A673 (cell line): ENCODE results near the gene OR1L1. TPM values are rescaled to one million over a fixed set of nuclear protein-coding genes. Genes with fewer than 3 reads are reported as not detected.

Source experiments
- BruUV-seq: library from RNA; stranded (reverse); fragments of 400-500 nt; replicated peaks from 2 replicates; lab custom pipeline; 2021; lab: Mats Ljungman, UMichigan
- CTCF ChIA-PET: fragments of 300-600 bp; sonication (Branson Sonifier 250); formaldehyde crosslinking; loops from one replicate; lab custom pipeline; 2022; ENCODE audit warnings: antibody characterized with exemption; lab: Charles Lee
- POLR2A ChIA-PET: fragments of 300-600 bp; sonication (Branson Sonifier 250); formaldehyde crosslinking; loops from one replicate; lab custom pipeline; 2022; ENCODE audit warnings: antibody characterized with exemption; ENCODE audit not compliant: low non-redundant PET; lab: Charles Lee
- DNase-seq: peaks from one replicate; pipeline ENCODE4 v3.0.0-alpha.2; 2015; ENCODE audit warnings: low spot score
- H3K27ac ChIP-seq: fragments of 200-600 bp; sonication (generic); 2 replicates; pipeline ENCODE4 v1.5.1; 2016; ENCODE audit warnings: mixed run types, low read depth, mild to moderate bottlenecking, mixed read lengths, antibody characterized with exemption, low read length; ENCODE audit not compliant: poor library complexity, severe bottlenecking
- H3K27me3 ChIP-seq: fragments of 200-600 bp; sonication (generic); replicated peaks from 2 replicates; pipeline ENCODE4 v1.6.1; 2017; ENCODE audit warnings: mixed run types, low read depth, mild to moderate bottlenecking, mixed read lengths, antibody characterized with exemption, low read length; ENCODE audit not compliant: insufficient read depth, poor library complexity
- H3K36me3 ChIP-seq: fragments of 200-600 bp; sonication (generic); 2 replicates; pipeline ENCODE4 v1.6.1; 2016; ENCODE audit warnings: mixed run types, mild to moderate bottlenecking, mixed read lengths, antibody characterized with exemption, low read length; ENCODE audit not compliant: insufficient read depth, poor library complexity, severe bottlenecking
- H3K4me1 ChIP-seq: fragments of 200-600 bp; sonication (generic); 2 replicates; pipeline ENCODE4 v1.6.1; 2017; ENCODE audit warnings: mixed run types, mild to moderate bottlenecking, mixed read lengths, antibody characterized with exemption, low read length; ENCODE audit not compliant: insufficient read depth, poor library complexity, severe bottlenecking
- H3K4me3 ChIP-seq: fragments of 200-600 bp; sonication (generic); 2 replicates; pipeline ENCODE4 v1.5.1; 2016; ENCODE audit warnings: low read depth, mixed run types, mild to moderate bottlenecking, mixed read lengths, low read length; ENCODE audit not compliant: poor library complexity, severe bottlenecking
- H3K9me3 ChIP-seq: fragments of 200-600 bp; sonication (generic); 2 replicates; pipeline ENCODE4 v1.6.1; 2016; ENCODE audit warnings: mixed run types, low read depth, mild to moderate bottlenecking, mixed read lengths, antibody characterized with exemption, low read length; ENCODE audit not compliant: poor library complexity, severe bottlenecking
- EZH2 ChIP-seq: fragments of 200-600 bp; sonication (generic); IDR thresholded peaks from 2 replicates; pipeline ENCODE4 v1.6.1; 2017; ENCODE audit warnings: borderline replicate concordance, low read depth, mild to moderate bottlenecking, mixed read lengths, antibody characterized with exemption, low read length; ENCODE audit not compliant: poor library complexity, severe bottlenecking
- intact Hi-C: fragments of 100-400 bp; cut with micrococcal nuclease; formaldehyde crosslinking; loops from one replicate; pipeline ENCODE4 v1.10.0; 2022; ENCODE audit not compliant: unreplicated experiment
- total RNA-seq: library from RNA; stranded (reverse); gene quantifications from 2 replicates; pipeline ENCODE4 v1.2.3, GENCODE V29; 2021
- TF ChIP-seq, protein P1 (sequence below): fragments of 300-800, 200-600 bp; sonication (generic); conservative IDR thresholded peaks from 2 replicates; pipeline ENCODE4 v1.5.1; 2017; ENCODE audit warnings: low read depth, mild to moderate bottlenecking, antibody characterized with exemption, low read length, moderate library complexity, mixed read lengths

Gene OR1L1
- total RNA-seq, 1 experiment from 2014 or later, result not detected

- TF ChIP-seq, protein P1, sequence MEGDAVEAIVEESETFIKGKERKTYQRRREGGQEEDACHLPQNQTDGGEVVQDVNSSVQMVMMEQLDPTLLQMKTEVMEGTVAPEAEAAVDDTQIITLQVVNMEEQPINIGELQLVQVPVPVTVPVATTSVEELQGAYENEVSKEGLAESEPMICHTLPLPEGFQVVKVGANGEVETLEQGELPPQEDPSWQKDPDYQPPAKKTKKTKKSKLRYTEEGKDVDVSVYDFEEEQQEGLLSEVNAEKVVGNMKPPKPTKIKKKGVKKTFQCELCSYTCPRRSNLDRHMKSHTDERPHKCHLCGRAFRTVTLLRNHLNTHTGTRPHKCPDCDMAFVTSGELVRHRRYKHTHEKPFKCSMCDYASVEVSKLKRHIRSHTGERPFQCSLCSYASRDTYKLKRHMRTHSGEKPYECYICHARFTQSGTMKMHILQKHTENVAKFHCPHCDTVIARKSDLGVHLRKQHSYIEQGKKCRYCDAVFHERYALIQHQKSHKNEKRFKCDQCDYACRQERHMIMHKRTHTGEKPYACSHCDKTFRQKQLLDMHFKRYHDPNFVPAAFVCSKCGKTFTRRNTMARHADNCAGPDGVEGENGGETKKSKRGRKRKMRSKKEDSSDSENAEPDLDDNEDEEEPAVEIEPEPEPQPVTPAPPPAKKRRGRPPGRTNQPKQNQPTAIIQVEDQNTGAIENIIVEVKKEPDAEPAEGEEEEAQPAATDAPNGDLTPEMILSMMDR, result no peak
- no peak for TF ChIP-seq EZH2
- ChIA-PET CTCF (no interaction called here), POLR2A (no interaction called here)
- Histone ChIP-seq H3K4me3 (no peak overlapping the region), H3K4me1 (no peaks in the 10 kb centered on the region), H3K9me3 (no peaks in the 10 kb centered on the region), H3K36me3 (no peaks in the 10 kb centered on the region), H3K27me3 (peaks cover 45% of the 10 kb centered on the region), H3K27ac (no peak overlapping the region)
- intact Hi-C loops, result no loop called here
- no peak for DNase-seq
- no TSS peak for BruUV-seq
Observed at GRCh38 chr9:122672481-122672880, 11.0 kb downstream of the OR1L1 start.

DNA sequence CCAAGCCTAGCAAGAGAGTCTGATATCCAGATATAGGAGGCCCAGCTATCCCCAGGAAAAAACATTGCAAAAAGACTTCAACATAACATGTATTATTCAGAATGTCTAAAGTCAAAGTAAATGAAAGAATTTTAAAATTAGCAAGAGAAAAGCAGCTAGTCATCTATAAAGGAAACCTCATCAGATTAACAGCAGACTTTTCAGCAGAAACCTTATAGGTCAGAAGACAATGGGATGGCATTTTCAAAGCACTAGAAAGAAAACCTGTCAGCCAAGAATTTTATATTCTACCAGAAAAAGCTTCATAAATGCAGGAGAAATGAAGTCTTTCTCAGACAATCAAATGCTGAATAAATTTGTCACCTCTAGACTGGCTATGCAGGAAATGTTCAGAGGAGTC lies 23.3 kb downstream of the OR1L1 start:
- TF ChIP-seq, protein P1, result no peak
- TF ChIP-seq EZH2, result no peak
- peaks cover 8% of the 10 kb centered on the region for H3K9me3 ChIP-seq
- H3K27ac ChIP-seq, result no peak overlapping the region
- H3K27me3 ChIP-seq, result peaks cover 23% of the 10 kb centered on the region
- ChIA-PET POLR2A (no interaction called here), CTCF (no interaction called here)
- H3K36me3 ChIP-seq, result no peaks in the 10 kb centered on the region
- no peak for DNase-seq
- intact Hi-C loops, result no loop called here
- BruUV-seq, result no TSS peak
- no peaks in the 10 kb centered on the region for H3K4me1 ChIP-seq
- H3K4me3 ChIP-seq, result no peak overlapping the region

DNA sequence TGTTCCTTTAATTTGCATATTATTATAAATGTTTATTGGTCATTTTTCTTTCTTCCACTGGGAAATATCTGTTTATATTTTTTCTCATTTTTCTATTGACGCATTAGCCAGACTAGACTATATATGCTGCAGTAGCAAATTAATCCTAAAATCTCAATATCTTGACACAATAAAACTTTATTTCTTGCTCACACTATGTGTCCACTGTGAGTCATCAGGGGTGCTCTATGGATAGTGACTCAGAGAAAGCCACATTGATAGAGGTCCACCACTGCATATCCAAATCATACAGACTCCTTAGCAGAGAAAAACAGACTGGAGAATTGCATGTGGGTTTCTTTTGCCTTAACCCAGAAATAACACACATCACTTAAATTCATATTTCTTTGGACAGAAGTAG lies 34.2 kb downstream of the OR1L1 start:
- ChIA-PET POLR2A (no interaction called here), CTCF (no interaction called here)
- no peak for DNase-seq
- TF ChIP-seq, protein P1, result no peak
- TF ChIP-seq EZH2, result no peak
- Histone ChIP-seq H3K27ac (no peak overlapping the region), H3K36me3 (no peaks in the 10 kb centered on the region), H3K27me3 (peaks cover 6% of the 10 kb centered on the region), H3K4me3 (no peak overlapping the region), H3K4me1 (no peaks in the 10 kb centered on the region), H3K9me3 (peaks cover 5% of the 10 kb centered on the region)
- intact Hi-C loops, result no loop called here
- no TSS peak for BruUV-seq

Other genes starting within 250 kb of the OR1L1 start
- not detected in 2 replicates for gene OR1J1, start 183.8 kb upstream of the OR1L1 start, total RNA-seq
- gene OR1J2, start 150.9 kb upstream of the OR1L1 start, total RNA-seq, result not detected in 2 replicates
- gene OR1J4, start 142.6 kb upstream of the OR1L1 start, total RNA-seq, result not detected in 2 replicates
- gene OR1N1, start 134.4 kb upstream of the OR1L1 start, total RNA-seq, result not detected in 2 replicates
- gene OR1N2, start 108.6 kb upstream of the OR1L1 start, total RNA-seq, result not detected in 2 replicates
- not detected in 2 replicates for gene OR1L8, start 78.3 kb upstream of the OR1L1 start, total RNA-seq
- gene OR1Q1, start 47.0 kb upstream of the OR1L1 start, total RNA-seq, result not detected in 2 replicates
- not detected in 2 replicates for gene OR1B1, start 4.1 kb upstream of the OR1L1 start, total RNA-seq
- not detected in 2 replicates for gene OR1L3, start 13.4 kb downstream of the OR1L1 start, total RNA-seq
- not detected in 2 replicates for gene OR1L4, start 62.3 kb downstream of the OR1L1 start, total RNA-seq
- gene OR1L6, start 80.6 kb downstream of the OR1L1 start, total RNA-seq, result not detected in 2 replicates
- not detected in 2 replicates for gene OR5C1, start 127.2 kb downstream of the OR1L1 start, total RNA-seq
- gene OR1K1, start 138.4 kb downstream of the OR1L1 start, total RNA-seq, result not detected in 2 replicates
- 32.8 and 35.5 TPM in 2 replicates for gene PDCL, start 166.9 kb downstream of the OR1L1 start, total RNA-seq
- gene RC3H2, start 243.6 kb downstream of the OR1L1 start, total RNA-seq, result 70.2 and 71.1 TPM in 2 replicates